ENCODE data around the gene PCNX2. TPM values are rescaled to one million over a fixed set of nuclear protein-coding genes. Genes with fewer than 3 reads are reported as not detected.

The PCNX2 gene
- total and polyA plus RNA-seq, 2 experiments from 2014 or later = 42.9 to 88.3 TPM

DNA sequence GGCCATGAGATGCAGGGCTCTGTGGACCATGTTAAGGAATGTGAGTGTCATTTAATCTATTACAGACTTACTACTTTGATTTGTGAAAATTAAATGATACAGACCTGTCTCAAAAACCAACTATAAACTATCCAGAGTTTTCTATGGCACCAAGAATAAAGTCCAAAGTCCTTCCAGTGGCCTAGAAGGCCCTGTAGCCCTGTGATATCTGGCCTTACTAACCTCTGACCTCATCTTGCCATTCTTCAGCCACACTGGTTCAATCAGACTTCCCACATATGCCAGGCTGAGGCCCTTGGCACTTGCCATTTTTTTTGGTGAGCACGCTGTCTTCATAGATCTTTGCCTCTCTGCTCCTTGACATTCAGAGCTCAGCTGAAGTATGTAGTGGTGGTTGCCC lies 337.5 kb downstream of the PCNX2 start:
- DNase-seq (ENCODE audit: low spot score) (no peak), ATAC-seq (no peak)
- TF ChIP-seq CREB1 (CRISPR knock-in tag; IDR thresholded peaks at IDR 0.05; ENCODE audit: low read depth) = no peak
- TF ChIP-seq, protein P1, sequence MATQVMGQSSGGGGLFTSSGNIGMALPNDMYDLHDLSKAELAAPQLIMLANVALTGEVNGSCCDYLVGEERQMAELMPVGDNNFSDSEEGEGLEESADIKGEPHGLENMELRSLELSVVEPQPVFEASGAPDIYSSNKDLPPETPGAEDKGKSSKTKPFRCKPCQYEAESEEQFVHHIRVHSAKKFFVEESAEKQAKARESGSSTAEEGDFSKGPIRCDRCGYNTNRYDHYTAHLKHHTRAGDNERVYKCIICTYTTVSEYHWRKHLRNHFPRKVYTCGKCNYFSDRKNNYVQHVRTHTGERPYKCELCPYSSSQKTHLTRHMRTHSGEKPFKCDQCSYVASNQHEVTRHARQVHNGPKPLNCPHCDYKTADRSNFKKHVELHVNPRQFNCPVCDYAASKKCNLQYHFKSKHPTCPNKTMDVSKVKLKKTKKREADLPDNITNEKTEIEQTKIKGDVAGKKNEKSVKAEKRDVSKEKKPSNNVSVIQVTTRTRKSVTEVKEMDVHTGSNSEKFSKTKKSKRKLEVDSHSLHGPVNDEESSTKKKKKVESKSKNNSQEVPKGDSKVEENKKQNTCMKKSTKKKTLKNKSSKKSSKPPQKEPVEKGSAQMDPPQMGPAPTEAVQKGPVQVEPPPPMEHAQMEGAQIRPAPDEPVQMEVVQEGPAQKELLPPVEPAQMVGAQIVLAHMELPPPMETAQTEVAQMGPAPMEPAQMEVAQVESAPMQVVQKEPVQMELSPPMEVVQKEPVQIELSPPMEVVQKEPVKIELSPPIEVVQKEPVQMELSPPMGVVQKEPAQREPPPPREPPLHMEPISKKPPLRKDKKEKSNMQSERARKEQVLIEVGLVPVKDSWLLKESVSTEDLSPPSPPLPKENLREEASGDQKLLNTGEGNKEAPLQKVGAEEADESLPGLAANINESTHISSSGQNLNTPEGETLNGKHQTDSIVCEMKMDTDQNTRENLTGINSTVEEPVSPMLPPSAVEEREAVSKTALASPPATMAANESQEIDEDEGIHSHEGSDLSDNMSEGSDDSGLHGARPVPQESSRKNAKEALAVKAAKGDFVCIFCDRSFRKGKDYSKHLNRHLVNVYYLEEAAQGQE (IDR thresholded peaks at IDR 0.05; ENCODE audit: unreplicated experiment) = no peak
- TF ChIP-seq, protein P2, sequence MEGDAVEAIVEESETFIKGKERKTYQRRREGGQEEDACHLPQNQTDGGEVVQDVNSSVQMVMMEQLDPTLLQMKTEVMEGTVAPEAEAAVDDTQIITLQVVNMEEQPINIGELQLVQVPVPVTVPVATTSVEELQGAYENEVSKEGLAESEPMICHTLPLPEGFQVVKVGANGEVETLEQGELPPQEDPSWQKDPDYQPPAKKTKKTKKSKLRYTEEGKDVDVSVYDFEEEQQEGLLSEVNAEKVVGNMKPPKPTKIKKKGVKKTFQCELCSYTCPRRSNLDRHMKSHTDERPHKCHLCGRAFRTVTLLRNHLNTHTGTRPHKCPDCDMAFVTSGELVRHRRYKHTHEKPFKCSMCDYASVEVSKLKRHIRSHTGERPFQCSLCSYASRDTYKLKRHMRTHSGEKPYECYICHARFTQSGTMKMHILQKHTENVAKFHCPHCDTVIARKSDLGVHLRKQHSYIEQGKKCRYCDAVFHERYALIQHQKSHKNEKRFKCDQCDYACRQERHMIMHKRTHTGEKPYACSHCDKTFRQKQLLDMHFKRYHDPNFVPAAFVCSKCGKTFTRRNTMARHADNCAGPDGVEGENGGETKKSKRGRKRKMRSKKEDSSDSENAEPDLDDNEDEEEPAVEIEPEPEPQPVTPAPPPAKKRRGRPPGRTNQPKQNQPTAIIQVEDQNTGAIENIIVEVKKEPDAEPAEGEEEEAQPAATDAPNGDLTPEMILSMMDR (conservative IDR thresholded peaks at IDR 0.05; ENCODE audit: low read depth in 2 of 2) = no peak
- no peak for TF ChIP-seq STAT1 (IDR thresholded peaks at IDR 0.05; ENCODE audit: unreplicated experiment)
- Mint-ChIP-seq H3K4me1 (peaks cover 14% of the 10 kb centered on the region), H3K27ac (no peak overlapping the region), H3K27me3 (ENCODE audit: insufficient read depth, low read depth, poor library complexity) (peaks cover 3% of the 10 kb centered on the region), H3K9me3 (peaks cover 6% of the 10 kb centered on the region), H3K4me3 (no peak overlapping the region), H3K36me3 (ENCODE audit: low read depth) (peaks cover 51% of the 10 kb centered on the region)
- H3K36me3 ChIP-seq (ENCODE audit: insufficient read depth) = peaks cover 33% of the 10 kb centered on the region
- H3K9me2 ChIP-seq (ENCODE audit: insufficient read depth) = no peaks in the 10 kb centered on the region
- H3K27ac ChIP-seq (ENCODE audit: low read depth) = no peak overlapping the region
- peaks cover 7% of the 10 kb centered on the region for H3K4me1 ChIP-seq (ENCODE audit: insufficient read depth)
- no peak overlapping the region for H3K4me3 ChIP-seq
- no peak overlapping the region for H2AFZ ChIP-seq
- H3K79me2 ChIP-seq (replicated peaks; ENCODE audit: insufficient read depth) = peaks cover 77% of the 10 kb centered on the region
- no peak overlapping the region for H3K4me2 ChIP-seq
- H3F3A ChIP-seq (replicated peaks; ENCODE audit: low read depth) = no peaks in the 10 kb centered on the region
- H4K20me1 ChIP-seq (replicated peaks; ENCODE audit: insufficient read depth) = peaks cover 11% of the 10 kb centered on the region; the same call in 1 of the 2 replicates
- no peaks in the 10 kb centered on the region for H3K27me3 ChIP-seq (ENCODE audit: insufficient read depth)

DNA sequence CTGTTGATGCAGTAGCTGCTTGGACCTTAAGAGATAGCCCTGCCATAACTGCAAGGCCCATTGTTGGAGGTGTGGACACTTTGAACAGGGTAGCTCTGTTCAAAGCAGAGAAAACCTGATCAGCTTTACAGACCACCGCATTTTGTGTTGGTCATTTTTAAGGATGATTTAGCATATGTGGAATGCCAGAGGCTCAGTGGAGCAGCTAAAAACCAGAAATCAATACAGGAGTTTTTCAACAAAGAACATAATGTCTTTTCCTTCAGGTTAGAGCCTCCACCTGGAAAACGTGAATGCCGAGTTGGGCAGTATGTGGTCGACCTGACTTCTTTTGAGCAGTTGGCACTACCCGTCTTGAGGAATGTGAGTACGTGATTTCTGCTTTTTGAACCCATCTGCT lies 339.4 kb downstream of the PCNX2 start:
- ATAC-seq = no peak
- no peak overlapping the region for H3K4me2 ChIP-seq
- peaks cover 54% of the 10 kb centered on the region for H3K36me3 Mint-ChIP-seq (ENCODE audit: low read depth)
- TF ChIP-seq JUNB (IDR thresholded peaks at IDR 0.05; ENCODE audit: unreplicated experiment) (no peak), POLR2AphosphoS5 (IDR thresholded peaks at IDR 0.05; ENCODE audit: low read depth) (no peak), ZNF331 (CRISPR knock-in tag; IDR thresholded peaks at IDR 0.05; ENCODE audit: low read depth) (no peak), ZNF114 (CRISPR knock-in tag; IDR thresholded peaks at IDR 0.05) (no peak), NANOG (IDR thresholded peaks at IDR 0.05; ENCODE audit: borderline replicate concordance) (no peak), EZH2 (IDR thresholded peaks at IDR 0.05; ENCODE audit: low read depth, unreplicated experiment) (no peak)
- TF ChIP-seq, protein P2 (conservative IDR thresholded peaks at IDR 0.05; ENCODE audit: low read depth in 2 of 2) = no peak
- TF ChIP-seq, protein P3, sequence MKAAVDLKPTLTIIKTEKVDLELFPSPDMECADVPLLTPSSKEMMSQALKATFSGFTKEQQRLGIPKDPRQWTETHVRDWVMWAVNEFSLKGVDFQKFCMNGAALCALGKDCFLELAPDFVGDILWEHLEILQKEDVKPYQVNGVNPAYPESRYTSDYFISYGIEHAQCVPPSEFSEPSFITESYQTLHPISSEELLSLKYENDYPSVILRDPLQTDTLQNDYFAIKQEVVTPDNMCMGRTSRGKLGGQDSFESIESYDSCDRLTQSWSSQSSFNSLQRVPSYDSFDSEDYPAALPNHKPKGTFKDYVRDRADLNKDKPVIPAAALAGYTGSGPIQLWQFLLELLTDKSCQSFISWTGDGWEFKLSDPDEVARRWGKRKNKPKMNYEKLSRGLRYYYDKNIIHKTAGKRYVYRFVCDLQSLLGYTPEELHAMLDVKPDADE (IDR thresholded peaks at IDR 0.05) = no peak

More for the DNA sequence above, 339.4 kb downstream of the PCNX2 start:
- Mint-ChIP-seq H3K4me3 (no peak overlapping the region), H3K27ac (no peak overlapping the region), H3K4me1 (peaks cover 33% of the 10 kb centered on the region), H3K9me3 (peaks cover 6% of the 10 kb centered on the region), H3K27me3 (ENCODE audit: insufficient read depth, low read depth, poor library complexity) (peaks cover 14% of the 10 kb centered on the region)
- H2AFZ ChIP-seq = no peak overlapping the region
- H4K20me1 ChIP-seq (replicated peaks; ENCODE audit: insufficient read depth) = peaks cover 11% of the 10 kb centered on the region; the same call in 1 of the 2 replicates
- DNase-seq (ENCODE audit: low spot score) = no peak
- H3K36me3 ChIP-seq (ENCODE audit: insufficient read depth) = peaks cover 33% of the 10 kb centered on the region
- H3K9me2 ChIP-seq (ENCODE audit: insufficient read depth) = no peaks in the 10 kb centered on the region
- H3K27me3 ChIP-seq (ENCODE audit: insufficient read depth) = no peaks in the 10 kb centered on the region
- no peak overlapping the region for H3K27ac ChIP-seq (ENCODE audit: low read depth)
- no peak overlapping the region for H3K4me3 ChIP-seq
- peaks cover 23% of the 10 kb centered on the region for H3K4me1 ChIP-seq (ENCODE audit: insufficient read depth)
- H3F3A ChIP-seq (replicated peaks; ENCODE audit: low read depth) = no peaks in the 10 kb centered on the region
- peaks cover 78% of the 10 kb centered on the region for H3K79me2 ChIP-seq (replicated peaks; ENCODE audit: insufficient read depth)
